Esophagus squamous epithelium (tissue), 5 donors: ENCODE results near the gene PAK2. TPM values are rescaled to one million over a fixed set of nuclear protein-coding genes. Genes with fewer than 3 reads are reported as not detected.
"Not testable (repeated sequence)": the region's sequence is repeated elsewhere in the genome, so short reads cannot be mapped to it uniquely, and the experiment has no call there.

ENCODE experiments used
- DNase-seq: peaks from one replicate; lab custom pipeline; 2025; lab: John Stamatoyannopoulos, UW
- H3K27ac ChIP-seq, 4 donors: fragments of 200-600 bp; sonication (generic); one replicate each; pipeline ENCODE4 v1.5.1; 2016 to 2019; ENCODE audit warnings: mild to moderate bottlenecking in 1 of 4
- H3K27me3 ChIP-seq, 4 donors: fragments of 200-600 bp; sonication (generic); 1 replicate in 3 of 4; 2 replicates in 1 of 4; pipeline versions ENCODE4 v1.5.1 to v1.6.0; 2017 to 2021; ENCODE audit warnings: antibody characterized with exemption in 1 of 4
- H3K36me3 ChIP-seq, 3 donors: fragments of 200-600 bp; sonication (generic); one replicate each; pipeline ENCODE4 v1.5.1; 2016 to 2019
- H3K4me1 ChIP-seq, 3 donors: fragments of 200-600 bp; sonication (generic); one replicate each; pipeline ENCODE4 v1.5.1; 2017 to 2019
- H3K4me3 ChIP-seq, 4 donors: fragments of 200-600 bp; sonication (generic); 1 replicate in 3 of 4; 2 replicates in 1 of 4; pipeline ENCODE4 v1.5.1; 2016 to 2019; ENCODE audit warnings: mild to moderate bottlenecking in 2 of 4, moderate library complexity in 1 of 4
- H3K9me3 ChIP-seq, 3 donors: fragments of 200-600 bp; sonication (generic); one replicate each; pipeline ENCODE4 v1.5.1; 2016 to 2019
- CTCF ChIP-seq, 6 experiments: fragments of 450-650 bp in 4 of 6; fragments of 200-600 bp in 2 of 6; sonication (generic) in 2 of 6; IDR thresholded peaks; one replicate each; pipeline ENCODE4 v1.5.1; 2016 to 2019; ENCODE audit warnings: antibody characterized with exemption in 6 of 6, mild to moderate bottlenecking in 4 of 6, moderate library complexity in 4 of 6
- POLR2A ChIP-seq, 4 donors: fragments of 450-650 bp; IDR thresholded peaks; one replicate each; pipeline ENCODE4 v1.6.1; 2017; ENCODE audit warnings: antibody characterized with exemption in 4 of 4, mild to moderate bottlenecking in 4 of 4, moderate library complexity in 3 of 4
- WGBS, 2 donors: methylation state at CpG; one replicate each; pipeline ENCODE4 v1.1.5; 2018; 5-methylcytosine and 5-hydroxymethylcytosine counted together
- intact Hi-C: fragments of 100-400 bp; cut with DNase I; formaldehyde crosslinking; loops from one replicate; pipeline ENCODE4 v1.15.0; 2022
- total RNA-seq, 4 donors: library from RNA; depleted of rRNA; stranded (reverse); fragments of >200 nt; gene quantifications; one replicate each; pipeline ENCODE4 v1.1.0, GENCODE V29; 2016
- donor health status: DM: yes; HTN: yes; CAD: no.

The PAK2 gene
- total RNA-seq, 4 donors from 2014 or later, result 24.6 to 42.9 (median 38.8) TPM

DNA sequence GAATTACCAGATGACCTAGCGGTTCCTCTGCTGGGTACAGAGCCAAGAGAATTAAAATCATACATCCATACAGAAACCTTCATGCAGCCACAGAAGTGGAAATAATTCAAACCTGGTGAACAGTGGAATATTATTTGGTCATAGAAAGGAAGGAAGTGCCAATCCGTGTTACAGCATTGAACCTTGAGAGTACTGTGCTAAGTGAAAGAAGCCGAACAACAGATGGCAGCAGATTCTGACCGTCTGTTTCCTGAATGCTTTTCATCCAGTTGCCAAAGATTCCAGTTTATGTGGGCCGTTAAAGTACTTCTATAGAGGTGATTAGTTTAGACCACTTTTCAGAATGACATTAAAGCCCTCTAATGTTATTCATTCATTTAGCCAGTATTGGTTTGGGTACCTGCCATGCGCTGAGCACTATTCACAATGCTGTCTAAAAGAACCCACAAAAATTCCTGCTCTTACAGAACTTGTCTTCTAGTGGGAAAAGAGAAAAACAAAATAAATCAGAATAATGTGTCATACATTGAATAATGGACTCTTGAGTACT is 82.2 kb downstream of the PAK2 start:
- no peak overlapping the region for H3K4me3 ChIP-seq
- no peak overlapping the region for H3K27ac ChIP-seq
- intact Hi-C loops, result no loop called here
- no peaks in the 10 kb centered on the region for H3K4me1 ChIP-seq
- H3K36me3 ChIP-seq, result peaks cover 8 to 100% (median 52%) of the 10 kb centered on the region in 3 donors
- DNase-seq, result no peak
- H3K9me3 ChIP-seq, result no peaks in the 10 kb centered on the region
- H3K27me3 ChIP-seq, result no peaks in the 10 kb centered on the region
- TF ChIP-seq POLR2A (IDR thresholded peaks at IDR 0.05), result no peak
- no peak for TF ChIP-seq CTCF (IDR thresholded peaks at IDR 0.05)
- 88 to 93% methylated on average over 6 of the region's 6 CpGs for WGBS, 2 donors

DNA sequence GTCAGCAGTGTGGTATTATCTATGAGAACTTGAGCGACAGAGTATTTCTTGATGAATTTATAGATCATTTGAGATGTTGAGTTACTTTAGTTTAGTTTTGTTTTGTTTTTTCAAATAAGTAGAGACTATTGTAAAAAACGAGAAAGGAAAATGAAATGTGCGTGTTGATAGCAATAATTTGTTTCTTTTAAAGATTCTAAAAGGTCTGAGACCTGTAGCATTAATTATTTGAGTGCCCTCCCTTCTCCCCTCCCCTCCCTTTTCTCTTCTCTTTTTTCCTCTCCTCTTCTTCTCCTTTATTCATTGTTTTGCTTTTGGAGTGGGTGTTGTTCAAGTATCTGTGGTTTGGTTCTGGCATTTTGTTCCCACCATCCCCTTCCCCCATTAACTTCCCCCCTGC is 90.0 kb downstream of the PAK2 start:
- H3K4me3 ChIP-seq, H3K4me1 ChIP-seq, H3K27me3 ChIP-seq, H3K9me3 ChIP-seq, H3K27ac ChIP-seq, DNase-seq: not testable (repeated sequence)
- H3K36me3 ChIP-seq, result peaks cover 0 to 79% (median 9%) of the 10 kb centered on the region in 3 donors
- intact Hi-C loops, result loop anchor here (10.0 kb wide), 1 partner anchor 135 kb away; the partner anchor contains the start of gene PIGZ
- 89 to 92% methylated on average over 3 of the region's 3 CpGs for WGBS, 2 donors

DNA sequence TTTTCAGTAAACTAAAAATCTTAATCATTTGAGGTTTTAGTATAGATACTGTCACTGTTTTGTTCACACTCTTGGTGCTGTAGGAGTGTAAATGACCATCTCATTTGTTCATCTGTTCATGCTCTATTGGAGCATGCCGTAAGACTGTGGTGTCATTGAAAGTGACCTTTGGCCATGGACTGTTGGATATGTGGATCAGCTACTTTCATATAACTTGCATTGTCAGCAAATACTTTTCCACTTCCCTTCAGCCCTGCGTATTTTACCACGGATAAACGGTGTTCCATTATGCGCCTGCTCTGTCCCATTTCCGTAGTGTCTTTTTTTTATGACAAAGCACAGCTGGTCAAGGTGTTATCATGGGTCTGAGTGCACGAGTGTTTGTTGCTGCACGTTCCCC is 95.4 kb downstream of the PAK2 start:
- TF ChIP-seq POLR2A (IDR thresholded peaks at IDR 0.05), result no peak
- no peak for TF ChIP-seq CTCF (IDR thresholded peaks at IDR 0.05)
- no peaks in the 10 kb centered on the region for H3K27me3 ChIP-seq
- intact Hi-C loops, result loop anchor here (10.0 kb wide), 1 partner anchor 130 kb away; the partner anchor contains the start of gene PIGZ
- H3K9me3 ChIP-seq, result no peaks in the 10 kb centered on the region
- 55 to 74% methylated on average over 8 of the region's 8 CpGs for WGBS, 2 donors
- H3K4me1 ChIP-seq, result no peaks in the 10 kb centered on the region
- no peak for DNase-seq
- H3K4me3 ChIP-seq, result no peak overlapping the region
- peaks cover 0 to 25% (median 0%) of the 10 kb centered on the region in 3 donors for H3K36me3 ChIP-seq
- H3K27ac ChIP-seq, result no peak overlapping the region

DNA sequence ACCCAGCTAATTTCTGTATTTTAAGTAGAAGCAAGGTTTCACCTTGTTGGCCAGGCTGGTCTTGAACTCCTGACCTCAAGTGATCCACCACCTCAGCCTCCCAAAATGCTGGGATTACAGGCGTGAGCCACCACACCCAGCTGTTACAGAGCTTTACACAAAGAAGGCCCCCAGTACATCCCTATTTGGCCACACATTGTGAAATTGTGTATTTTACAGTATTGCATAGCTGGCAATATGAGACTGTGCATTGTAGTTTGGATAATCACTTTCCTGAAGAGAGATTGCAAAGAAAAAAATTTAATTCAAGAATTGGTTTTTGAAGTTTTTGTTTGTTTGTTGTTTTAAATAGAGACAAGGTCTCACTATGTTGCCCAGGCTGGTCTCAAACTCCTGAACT is 97.0 kb downstream of the PAK2 start:
- H3K9me3 ChIP-seq, H3K36me3 ChIP-seq, H3K4me1 ChIP-seq, DNase-seq, H3K4me3 ChIP-seq, H3K27ac ChIP-seq, H3K27me3 ChIP-seq: not testable (repeated sequence)
- WGBS, 2 donors, result 64 to 71% methylated on average over 1 of the region's 1 CpG
- intact Hi-C loops, result loop anchor here (10.0 kb wide), 1 partner anchor 128 kb away; the partner anchor contains the start of gene PIGZ

GRCh38 chr3:196837819-196838420 is 98.3 kb downstream of the PAK2 start:
- Histone ChIP-seq H3K27ac (no peak overlapping the region), H3K27me3 (no peaks in the 10 kb centered on the region), H3K36me3 (peaks cover 0 to 1% (median 0%) of the 10 kb centered on the region in 3 donors), H3K4me1 (no peaks in the 10 kb centered on the region), H3K4me3 (no peak overlapping the region), H3K9me3 (no peaks in the 10 kb centered on the region)
- no peak for DNase-seq
- 47 to 48% methylated on average over 3 of the region's 3 CpGs for WGBS, 2 donors
- TF ChIP-seq POLR2A (IDR thresholded peaks at IDR 0.05), result no peak
- peak in 5 of 6 experiments; percentile 56 to 74 (median 67) for TF ChIP-seq CTCF (IDR thresholded peaks at IDR 0.05)
- intact Hi-C loops, result loop anchor here (10.0 kb wide), 1 partner anchor 127 kb away; the partner anchor contains the start of gene PIGZ

- intact Hi-C loops, result loop anchor here (10.0 kb wide), 1 partner anchor 125 kb away; the partner anchor contains the start of gene PIGZ
- not testable (repeated sequence) for DNase-seq, H3K27ac ChIP-seq, H3K36me3 ChIP-seq, H3K9me3 ChIP-seq, H3K27me3 ChIP-seq, H3K4me3 ChIP-seq, H3K4me1 ChIP-seq
- WGBS, 2 donors, result 80 to 85% methylated on average over 6 of the region's 6 CpGs
These were observed 99.7 kb downstream of the PAK2 start for GRCh38 chr3:196839351-196839750.
